MM.1S (cell line): ENCODE measurements around the gene MAMLD1.

ENCODE experiments used
- EZH2 ChIP-seq: fragments of 300-600 bp; sonication (generic); optimal IDR thresholded peaks from 2 replicates; pipeline ENCODE3; 2017; ENCODE audit warnings: low read depth, mild to moderate bottlenecking, antibody characterized with exemption, low read length, mixed read lengths
- EZH2phosphoT487 ChIP-seq: fragments of 300-600 bp; sonication (generic); IDR thresholded peaks from 2 replicates; pipeline ENCODE4 v1.6.1; 2018; ENCODE audit warnings: antibody characterized with exemption, low read length
- TF ChIP-seq, protein P1 (sequence below): fragments of 300-600 bp; sonication (generic); IDR thresholded peaks from 2 replicates; pipeline ENCODE4 v1.5.1; 2016; ENCODE audit warnings: antibody characterized with exemption, low read length, mixed read lengths

GRCh38 chrX:150486011-150486410, 122.9 kb downstream of the MAMLD1 start:
- TF ChIP-seq, protein P1, sequence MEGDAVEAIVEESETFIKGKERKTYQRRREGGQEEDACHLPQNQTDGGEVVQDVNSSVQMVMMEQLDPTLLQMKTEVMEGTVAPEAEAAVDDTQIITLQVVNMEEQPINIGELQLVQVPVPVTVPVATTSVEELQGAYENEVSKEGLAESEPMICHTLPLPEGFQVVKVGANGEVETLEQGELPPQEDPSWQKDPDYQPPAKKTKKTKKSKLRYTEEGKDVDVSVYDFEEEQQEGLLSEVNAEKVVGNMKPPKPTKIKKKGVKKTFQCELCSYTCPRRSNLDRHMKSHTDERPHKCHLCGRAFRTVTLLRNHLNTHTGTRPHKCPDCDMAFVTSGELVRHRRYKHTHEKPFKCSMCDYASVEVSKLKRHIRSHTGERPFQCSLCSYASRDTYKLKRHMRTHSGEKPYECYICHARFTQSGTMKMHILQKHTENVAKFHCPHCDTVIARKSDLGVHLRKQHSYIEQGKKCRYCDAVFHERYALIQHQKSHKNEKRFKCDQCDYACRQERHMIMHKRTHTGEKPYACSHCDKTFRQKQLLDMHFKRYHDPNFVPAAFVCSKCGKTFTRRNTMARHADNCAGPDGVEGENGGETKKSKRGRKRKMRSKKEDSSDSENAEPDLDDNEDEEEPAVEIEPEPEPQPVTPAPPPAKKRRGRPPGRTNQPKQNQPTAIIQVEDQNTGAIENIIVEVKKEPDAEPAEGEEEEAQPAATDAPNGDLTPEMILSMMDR, result peak; percentile 58
- no peak for TF ChIP-seq EZH2phosphoT487
- no peak for TF ChIP-seq EZH2
